Neural cell (in vitro differentiated cells): ENCODE data around the gene ZNF106. TPM values are rescaled to one million over a fixed set of nuclear protein-coding genes. Genes with fewer than 3 reads are reported as not detected.

Source experiments
- H2AFZ ChIP-seq: fragments of 200-600, 300-800 bp; sonication (generic), shearing (Covaris generic); 2 replicates; pipeline ENCODE4 v1.6.0; 2014; ENCODE audit warnings: low read depth, mild to moderate bottlenecking, antibody characterized with exemption, low read length, moderate library complexity
- H3F3A ChIP-seq: fragments of 200-600 bp; shearing (Covaris generic); 2 replicates; pipeline ENCODE4 v1.6.1; 2016; ENCODE audit warnings: mild to moderate bottlenecking, moderate library complexity, mixed read lengths, antibody characterized with exemption, low read length; ENCODE audit not compliant: insufficient read depth, poor library complexity, severe bottlenecking
- H3K27ac ChIP-seq: fragments of 200-600, 300-800 bp; sonication (generic), shearing (Covaris generic); 2 replicates; pipeline ENCODE4 v1.5.1; 2014; ENCODE audit warnings: mild to moderate bottlenecking, low read length, moderate library complexity
- H3K27me3 ChIP-seq: fragments of 300-800, 200-600 bp; sonication (generic), shearing (Covaris generic); 2 replicates; pipeline ENCODE4 v1.6.0; 2014; ENCODE audit warnings: mild to moderate bottlenecking, low read depth, low read length, moderate library complexity; ENCODE audit not compliant: insufficient read depth
- H3K36me3 ChIP-seq: fragments of 300-800, 200-600 bp; sonication (generic), shearing (Covaris generic); 2 replicates; pipeline ENCODE4 v1.5.1; 2014; ENCODE audit warnings: mild to moderate bottlenecking, antibody characterized with exemption, low read length, moderate library complexity; ENCODE audit not compliant: insufficient read depth
- H3K4me2 ChIP-seq: fragments of 300-800, 200-600 bp; sonication (generic), shearing (Covaris generic); 2 replicates; pipeline ENCODE4 v1.6.0; 2014; ENCODE audit warnings: mild to moderate bottlenecking, low read length
- H3K4me3 ChIP-seq: fragments of 300-800, 200-600 bp; sonication (generic), shearing (Covaris generic); 2 replicates; pipeline ENCODE4 v1.5.1; 2014; ENCODE audit warnings: mild to moderate bottlenecking, low read length, moderate library complexity
- H3K79me2 ChIP-seq: fragments of 200-600 bp; shearing (Covaris generic); replicated peaks from 2 replicates; pipeline ENCODE4 v1.6.0; 2014; ENCODE audit warnings: mild to moderate bottlenecking, low read length, moderate library complexity; ENCODE audit not compliant: insufficient read depth
- H3K9ac ChIP-seq: fragments of 300-800, 200-600 bp; sonication (generic), shearing (Covaris generic); 2 replicates; pipeline ENCODE4 v1.6.1; 2016; ENCODE audit warnings: mild to moderate bottlenecking, low read length, mixed read lengths
- H3K9me2 ChIP-seq: fragments of 200-600 bp; shearing (Covaris generic); 2 replicates; pipeline ENCODE4 v1.6.1; 2016; ENCODE audit warnings: mild to moderate bottlenecking, low read length, mixed read lengths; ENCODE audit not compliant: insufficient read depth
- H3K9me3 ChIP-seq: fragments of 200-600, 300-800 bp; sonication (generic), shearing (Covaris generic); 2 replicates; pipeline ENCODE4 v1.6.1; 2016; ENCODE audit warnings: mild to moderate bottlenecking, mixed run types, low read length, moderate library complexity, mixed read lengths
- H4K20me1 ChIP-seq: fragments of 200-600 bp; shearing (Covaris generic); 2 replicates; pipeline ENCODE4 v1.6.1; 2016; ENCODE audit warnings: mild to moderate bottlenecking, mixed run types; ENCODE audit not compliant: insufficient read depth
- EP300 ChIP-seq: fragments of 450-650 bp; conservative IDR thresholded peaks from 2 replicates; pipeline ENCODE4 v1.6.1; 2014; ENCODE audit warnings: antibody characterized with exemption, mild to moderate bottlenecking, moderate library complexity; ENCODE audit not compliant: poor library complexity, severe bottlenecking
- EZH2 ChIP-seq: fragments of 200-600, 300-800 bp; shearing (Covaris generic), sonication (generic); IDR thresholded peaks from 2 replicates; pipeline ENCODE4 v1.6.1; 2014; ENCODE audit warnings: antibody characterized with exemption, low read length, borderline replicate concordance, mild to moderate bottlenecking; ENCODE audit not compliant: insufficient read depth, poor library complexity, severe bottlenecking
- MXI1 ChIP-seq: fragments of 450-650 bp; conservative IDR thresholded peaks from 2 replicates; pipeline ENCODE4 v1.6.1; 2014; ENCODE audit warnings: antibody characterized with exemption, mild to moderate bottlenecking; ENCODE audit not compliant: poor library complexity, severe bottlenecking
- POLR2AphosphoS5 ChIP-seq: IDR thresholded peaks from 2 replicates; pipeline ENCODE4 v1.6.1; 2012
- RAD21 ChIP-seq: fragments of 450-650 bp; conservative IDR thresholded peaks from 2 replicates; pipeline ENCODE4 v1.6.1; 2014; ENCODE audit warnings: antibody characterized with exemption, mild to moderate bottlenecking, moderate library complexity
- SMC3 ChIP-seq: fragments of 450-650 bp; conservative IDR thresholded peaks from 2 replicates; pipeline ENCODE4 v1.6.1; 2014; ENCODE audit warnings: antibody characterized with exemption, mild to moderate bottlenecking, moderate library complexity; ENCODE audit not compliant: poor library complexity
- TAF1 ChIP-seq: IDR thresholded peaks from 2 replicates; pipeline ENCODE4 v1.6.1; 2012; ENCODE audit warnings: low read depth
- polyA plus RNA-seq: library from polyadenylated mRNA; depleted of rRNA; stranded (reverse); fragments of >200 nt; gene quantifications from 2 replicates; pipeline ENCODE4 v1.2.3, GENCODE V29; 2014
- small RNA-seq, 3 experiments: library from RNA; depleted of rRNA; stranded (forward); fragments of <200 nt; gene quantifications; one replicate each; pipeline ENCODE3, GENCODE V24; 2012
- TF ChIP-seq, protein P1 (sequence below): IDR thresholded peaks from 2 replicates; pipeline ENCODE4 v1.6.1; 2012; ENCODE audit warnings: borderline replicate concordance
- TF ChIP-seq, protein P2 (sequence below): fragments of 450-650 bp; IDR thresholded peaks from 2 replicates; pipeline ENCODE4 v1.5.1; 2014; ENCODE audit warnings: antibody characterized with exemption, mild to moderate bottlenecking, moderate library complexity; ENCODE audit not compliant: poor library complexity, severe bottlenecking

ZNF106 gene
- polyA plus RNA-seq, 1 donor from 2014 or later: 24.0 TPM

DNA sequence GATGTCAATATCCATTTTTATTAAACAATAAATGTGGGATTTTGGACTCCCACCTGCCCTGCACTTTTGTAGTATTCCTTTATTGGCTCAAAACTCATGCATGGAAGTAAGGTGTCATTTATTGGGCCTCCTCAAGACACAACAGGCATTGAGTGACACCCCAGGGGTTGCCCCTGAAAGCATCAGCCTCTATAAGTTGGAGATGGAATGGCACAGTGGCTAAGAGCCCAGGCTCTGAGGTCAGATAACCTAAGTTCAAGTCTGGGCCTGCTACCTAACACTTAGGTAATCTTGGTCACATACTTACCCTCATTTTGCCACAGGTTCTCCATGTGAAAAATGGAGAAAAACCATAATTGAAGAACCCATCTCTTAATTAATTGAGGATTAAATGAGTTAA is 127.0 kb downstream of the ZNF106 start:
- H3K4me2 ChIP-seq: no peak overlapping the region

DNA sequence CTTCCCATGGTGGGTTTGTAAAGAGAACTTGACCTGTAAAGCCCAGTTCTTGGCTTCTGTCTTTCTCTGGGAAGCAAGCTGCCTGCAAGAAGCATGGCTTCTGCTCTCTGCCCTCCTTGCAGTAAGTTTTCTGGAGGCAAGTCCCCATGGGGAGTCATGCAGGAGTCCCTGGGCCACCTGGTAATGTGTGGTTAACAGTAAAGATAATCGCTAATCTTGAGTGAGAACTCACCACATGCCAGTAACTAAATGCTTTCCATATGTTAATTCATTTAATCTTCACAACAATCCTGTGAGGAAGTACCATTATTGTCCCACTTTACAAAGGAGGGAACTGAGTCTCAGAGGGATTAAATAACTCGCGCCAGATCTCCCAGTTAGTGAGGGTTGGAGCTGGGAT is 127.5 kb downstream of the ZNF106 start:
- no peaks in the 10 kb centered on the region for H3K9me3 ChIP-seq
- H3K9me2 ChIP-seq: no peaks in the 10 kb centered on the region
- no peaks in the 10 kb centered on the region for H3K27me3 ChIP-seq
- no peak overlapping the region for H3K27ac ChIP-seq
- no peaks in the 10 kb centered on the region for H3K79me2 ChIP-seq
- no peaks in the 10 kb centered on the region for H3K36me3 ChIP-seq
- TF ChIP-seq TAF1 (no peak), EP300 (no peak), MXI1 (no peak), SMC3 (no peak)
- H4K20me1 ChIP-seq: no peaks in the 10 kb centered on the region
- H3K4me2 ChIP-seq: no peak overlapping the region
- H2AFZ ChIP-seq: no peak overlapping the region
- no peak overlapping the region for H3K4me3 ChIP-seq
- H3F3A ChIP-seq: no peaks in the 10 kb centered on the region
- H3K9ac ChIP-seq: no peak overlapping the region

More for the DNA sequence above, 127.0 kb downstream of the ZNF106 start:
- Histone ChIP-seq H3K4me3 (no peak overlapping the region), H3F3A (no peaks in the 10 kb centered on the region), H3K9ac (no peak overlapping the region), H3K9me2 (no peaks in the 10 kb centered on the region), H3K27ac (no peak overlapping the region), H2AFZ (no peak overlapping the region), H3K9me3 (no peaks in the 10 kb centered on the region), H3K79me2 (no peaks in the 10 kb centered on the region), H3K27me3 (no peaks in the 10 kb centered on the region), H3K36me3 (no peaks in the 10 kb centered on the region), H4K20me1 (no peaks in the 10 kb centered on the region)
- TF ChIP-seq EP300 (no peak), POLR2AphosphoS5 (no peak), SMC3 (no peak), EZH2 (no peak), TAF1 (no peak), RAD21 (no peak), MXI1 (no peak)
- TF ChIP-seq, protein P1, sequence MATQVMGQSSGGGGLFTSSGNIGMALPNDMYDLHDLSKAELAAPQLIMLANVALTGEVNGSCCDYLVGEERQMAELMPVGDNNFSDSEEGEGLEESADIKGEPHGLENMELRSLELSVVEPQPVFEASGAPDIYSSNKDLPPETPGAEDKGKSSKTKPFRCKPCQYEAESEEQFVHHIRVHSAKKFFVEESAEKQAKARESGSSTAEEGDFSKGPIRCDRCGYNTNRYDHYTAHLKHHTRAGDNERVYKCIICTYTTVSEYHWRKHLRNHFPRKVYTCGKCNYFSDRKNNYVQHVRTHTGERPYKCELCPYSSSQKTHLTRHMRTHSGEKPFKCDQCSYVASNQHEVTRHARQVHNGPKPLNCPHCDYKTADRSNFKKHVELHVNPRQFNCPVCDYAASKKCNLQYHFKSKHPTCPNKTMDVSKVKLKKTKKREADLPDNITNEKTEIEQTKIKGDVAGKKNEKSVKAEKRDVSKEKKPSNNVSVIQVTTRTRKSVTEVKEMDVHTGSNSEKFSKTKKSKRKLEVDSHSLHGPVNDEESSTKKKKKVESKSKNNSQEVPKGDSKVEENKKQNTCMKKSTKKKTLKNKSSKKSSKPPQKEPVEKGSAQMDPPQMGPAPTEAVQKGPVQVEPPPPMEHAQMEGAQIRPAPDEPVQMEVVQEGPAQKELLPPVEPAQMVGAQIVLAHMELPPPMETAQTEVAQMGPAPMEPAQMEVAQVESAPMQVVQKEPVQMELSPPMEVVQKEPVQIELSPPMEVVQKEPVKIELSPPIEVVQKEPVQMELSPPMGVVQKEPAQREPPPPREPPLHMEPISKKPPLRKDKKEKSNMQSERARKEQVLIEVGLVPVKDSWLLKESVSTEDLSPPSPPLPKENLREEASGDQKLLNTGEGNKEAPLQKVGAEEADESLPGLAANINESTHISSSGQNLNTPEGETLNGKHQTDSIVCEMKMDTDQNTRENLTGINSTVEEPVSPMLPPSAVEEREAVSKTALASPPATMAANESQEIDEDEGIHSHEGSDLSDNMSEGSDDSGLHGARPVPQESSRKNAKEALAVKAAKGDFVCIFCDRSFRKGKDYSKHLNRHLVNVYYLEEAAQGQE: no peak
- TF ChIP-seq, protein P2, sequence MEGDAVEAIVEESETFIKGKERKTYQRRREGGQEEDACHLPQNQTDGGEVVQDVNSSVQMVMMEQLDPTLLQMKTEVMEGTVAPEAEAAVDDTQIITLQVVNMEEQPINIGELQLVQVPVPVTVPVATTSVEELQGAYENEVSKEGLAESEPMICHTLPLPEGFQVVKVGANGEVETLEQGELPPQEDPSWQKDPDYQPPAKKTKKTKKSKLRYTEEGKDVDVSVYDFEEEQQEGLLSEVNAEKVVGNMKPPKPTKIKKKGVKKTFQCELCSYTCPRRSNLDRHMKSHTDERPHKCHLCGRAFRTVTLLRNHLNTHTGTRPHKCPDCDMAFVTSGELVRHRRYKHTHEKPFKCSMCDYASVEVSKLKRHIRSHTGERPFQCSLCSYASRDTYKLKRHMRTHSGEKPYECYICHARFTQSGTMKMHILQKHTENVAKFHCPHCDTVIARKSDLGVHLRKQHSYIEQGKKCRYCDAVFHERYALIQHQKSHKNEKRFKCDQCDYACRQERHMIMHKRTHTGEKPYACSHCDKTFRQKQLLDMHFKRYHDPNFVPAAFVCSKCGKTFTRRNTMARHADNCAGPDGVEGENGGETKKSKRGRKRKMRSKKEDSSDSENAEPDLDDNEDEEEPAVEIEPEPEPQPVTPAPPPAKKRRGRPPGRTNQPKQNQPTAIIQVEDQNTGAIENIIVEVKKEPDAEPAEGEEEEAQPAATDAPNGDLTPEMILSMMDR: no peak

Small RNAs within 50 kb of the gene (small RNA-seq; reads per million reads assigned to genes)
- 0 reads per million in 3 experiments for gene RNU6-188P

Other genes starting within 250 kb of the ZNF106 start
- gene GANC, start 217.9 kb downstream of the ZNF106 start, polyA plus RNA-seq: 5.3 and 6.0 TPM in 2 replicates
- gene TMEM87A, start 217.7 kb downstream of the ZNF106 start, polyA plus RNA-seq: 50.4 and 53.3 TPM in 2 replicates
- 1.5 TPM in 1 of 2 replicates, not detected in the other for gene CAPN3, start 131.6 kb downstream of the ZNF106 start, polyA plus RNA-seq
- 36.6 and 40.7 TPM in 2 replicates for gene SNAP23, start 4.5 kb upstream of the ZNF106 start, polyA plus RNA-seq
- 8.4 and 11.6 TPM in 2 replicates for gene LRRC57, start 57.7 kb upstream of the ZNF106 start, polyA plus RNA-seq
- 48.9 and 76.0 TPM in 2 replicates for gene HAUS2, start 57.7 kb upstream of the ZNF106 start, polyA plus RNA-seq
- gene STARD9, start 84.5 kb upstream of the ZNF106 start, polyA plus RNA-seq: 6.4 and 7.1 TPM in 2 replicates
- gene CDAN1, start 246.0 kb upstream of the ZNF106 start, polyA plus RNA-seq: 14.4 and 16.8 TPM in 2 replicates